ENCODE data around the gene ANKLE2.

DNA sequence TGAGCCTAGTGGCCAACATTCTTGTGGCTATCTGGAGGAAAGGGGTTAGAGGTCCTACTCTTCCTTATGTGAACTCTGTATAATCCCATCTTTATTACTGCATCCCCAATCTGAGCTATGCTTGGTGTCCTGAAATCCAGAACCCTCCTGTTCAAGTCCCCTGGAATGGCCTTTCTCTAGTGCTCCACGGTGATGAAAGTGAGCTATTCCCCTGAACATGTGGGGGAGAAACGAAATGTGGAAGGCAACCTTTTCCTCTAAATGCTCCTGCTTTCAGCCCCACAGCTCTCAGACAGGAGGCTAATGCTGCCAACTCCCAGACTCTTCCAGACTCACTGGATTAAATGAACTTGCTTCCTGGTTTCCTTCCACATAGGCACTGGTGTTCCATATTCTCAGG is 53.5 kb downstream of the ANKLE2 start:
- no peak for TF ChIP-seq ZNF331 (CRISPR knock-in tag; IDR thresholded peaks at IDR 0.05)
- no peak for TF ChIP-seq ZNF230 (CRISPR knock-in tag; IDR thresholded peaks at IDR 0.05)
- TF ChIP-seq, protein P1, sequence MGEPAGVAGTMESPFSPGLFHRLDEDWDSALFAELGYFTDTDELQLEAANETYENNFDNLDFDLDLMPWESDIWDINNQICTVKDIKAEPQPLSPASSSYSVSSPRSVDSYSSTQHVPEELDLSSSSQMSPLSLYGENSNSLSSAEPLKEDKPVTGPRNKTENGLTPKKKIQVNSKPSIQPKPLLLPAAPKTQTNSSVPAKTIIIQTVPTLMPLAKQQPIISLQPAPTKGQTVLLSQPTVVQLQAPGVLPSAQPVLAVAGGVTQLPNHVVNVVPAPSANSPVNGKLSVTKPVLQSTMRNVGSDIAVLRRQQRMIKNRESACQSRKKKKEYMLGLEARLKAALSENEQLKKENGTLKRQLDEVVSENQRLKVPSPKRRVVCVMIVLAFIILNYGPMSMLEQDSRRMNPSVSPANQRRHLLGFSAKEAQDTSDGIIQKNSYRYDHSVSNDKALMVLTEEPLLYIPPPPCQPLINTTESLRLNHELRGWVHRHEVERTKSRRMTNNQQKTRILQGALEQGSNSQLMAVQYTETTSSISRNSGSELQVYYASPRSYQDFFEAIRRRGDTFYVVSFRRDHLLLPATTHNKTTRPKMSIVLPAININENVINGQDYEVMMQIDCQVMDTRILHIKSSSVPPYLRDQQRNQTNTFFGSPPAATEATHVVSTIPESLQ (CRISPR knock-in tag; conservative IDR thresholded peaks at IDR 0.05): no peak
- TF ChIP-seq, protein P2, sequence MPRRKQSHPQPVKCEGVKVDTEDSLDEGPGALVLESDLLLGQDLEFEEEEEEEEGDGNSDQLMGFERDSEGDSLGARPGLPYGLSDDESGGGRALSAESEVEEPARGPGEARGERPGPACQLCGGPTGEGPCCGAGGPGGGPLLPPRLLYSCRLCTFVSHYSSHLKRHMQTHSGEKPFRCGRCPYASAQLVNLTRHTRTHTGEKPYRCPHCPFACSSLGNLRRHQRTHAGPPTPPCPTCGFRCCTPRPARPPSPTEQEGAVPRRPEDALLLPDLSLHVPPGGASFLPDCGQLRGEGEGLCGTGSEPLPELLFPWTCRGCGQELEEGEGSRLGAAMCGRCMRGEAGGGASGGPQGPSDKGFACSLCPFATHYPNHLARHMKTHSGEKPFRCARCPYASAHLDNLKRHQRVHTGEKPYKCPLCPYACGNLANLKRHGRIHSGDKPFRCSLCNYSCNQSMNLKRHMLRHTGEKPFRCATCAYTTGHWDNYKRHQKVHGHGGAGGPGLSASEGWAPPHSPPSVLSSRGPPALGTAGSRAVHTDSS (CRISPR knock-in tag; conservative IDR thresholded peaks at IDR 0.05): no peak
- TF ChIP-seq, protein P3, sequence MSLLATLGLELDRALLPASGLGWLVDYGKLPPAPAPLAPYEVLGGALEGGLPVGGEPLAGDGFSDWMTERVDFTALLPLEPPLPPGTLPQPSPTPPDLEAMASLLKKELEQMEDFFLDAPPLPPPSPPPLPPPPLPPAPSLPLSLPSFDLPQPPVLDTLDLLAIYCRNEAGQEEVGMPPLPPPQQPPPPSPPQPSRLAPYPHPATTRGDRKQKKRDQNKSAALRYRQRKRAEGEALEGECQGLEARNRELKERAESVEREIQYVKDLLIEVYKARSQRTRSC (CRISPR knock-in tag; IDR thresholded peaks at IDR 0.05; ENCODE audit: low read depth): no peak
- TF ChIP-seq, protein P4, sequence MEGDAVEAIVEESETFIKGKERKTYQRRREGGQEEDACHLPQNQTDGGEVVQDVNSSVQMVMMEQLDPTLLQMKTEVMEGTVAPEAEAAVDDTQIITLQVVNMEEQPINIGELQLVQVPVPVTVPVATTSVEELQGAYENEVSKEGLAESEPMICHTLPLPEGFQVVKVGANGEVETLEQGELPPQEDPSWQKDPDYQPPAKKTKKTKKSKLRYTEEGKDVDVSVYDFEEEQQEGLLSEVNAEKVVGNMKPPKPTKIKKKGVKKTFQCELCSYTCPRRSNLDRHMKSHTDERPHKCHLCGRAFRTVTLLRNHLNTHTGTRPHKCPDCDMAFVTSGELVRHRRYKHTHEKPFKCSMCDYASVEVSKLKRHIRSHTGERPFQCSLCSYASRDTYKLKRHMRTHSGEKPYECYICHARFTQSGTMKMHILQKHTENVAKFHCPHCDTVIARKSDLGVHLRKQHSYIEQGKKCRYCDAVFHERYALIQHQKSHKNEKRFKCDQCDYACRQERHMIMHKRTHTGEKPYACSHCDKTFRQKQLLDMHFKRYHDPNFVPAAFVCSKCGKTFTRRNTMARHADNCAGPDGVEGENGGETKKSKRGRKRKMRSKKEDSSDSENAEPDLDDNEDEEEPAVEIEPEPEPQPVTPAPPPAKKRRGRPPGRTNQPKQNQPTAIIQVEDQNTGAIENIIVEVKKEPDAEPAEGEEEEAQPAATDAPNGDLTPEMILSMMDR (CRISPR knock-in tag; IDR thresholded peaks at IDR 0.05): no peak
